GM20431 (cell line): Measurements from ENCODE around the gene UPK1B.

Experiments
- in situ Hi-C: fragments of 300-500 bp; cut with MseI, MboI; formaldehyde crosslinking; loops from one replicate; pipeline ENCODE4 v1.15.0; 2020; ENCODE audit warnings: low sequenced_read_pairs; ENCODE audit not compliant: unreplicated experiment

The UPK1B gene

DNA sequence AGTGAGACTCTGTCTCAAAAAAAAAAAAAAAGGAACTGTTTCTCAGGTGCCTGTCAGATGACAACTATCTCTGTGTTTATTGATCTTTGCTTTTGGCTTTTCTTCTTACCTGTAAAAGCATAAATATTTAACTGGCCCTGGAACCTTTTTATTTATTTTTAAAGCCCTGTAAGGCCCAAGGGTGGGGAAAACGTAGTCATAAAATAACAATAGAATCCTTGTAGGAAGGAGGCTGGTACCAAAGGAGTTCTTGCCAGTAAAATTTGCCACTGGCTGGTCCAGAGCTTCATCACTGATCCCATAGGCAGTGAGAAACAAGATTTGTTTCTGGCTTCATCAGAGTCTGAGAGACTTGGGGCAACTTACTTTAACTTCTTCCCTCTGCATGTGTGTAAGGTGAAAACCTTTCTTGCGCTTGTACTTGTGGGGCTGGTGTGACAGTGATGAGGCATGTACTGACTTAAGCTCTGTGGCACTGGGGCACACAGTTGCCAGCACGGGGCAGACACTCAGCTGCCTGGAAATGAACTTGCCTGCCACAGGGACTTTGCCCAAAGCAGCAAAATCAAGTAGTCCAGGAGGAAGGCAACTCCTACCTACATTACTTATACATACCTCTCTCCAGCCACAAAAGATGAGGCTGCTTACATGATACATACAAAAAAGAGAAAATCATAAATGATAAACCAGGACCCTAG lies 47.7 kb downstream of the UPK1B start:
- in situ Hi-C loops, result no loop called here

DNA sequence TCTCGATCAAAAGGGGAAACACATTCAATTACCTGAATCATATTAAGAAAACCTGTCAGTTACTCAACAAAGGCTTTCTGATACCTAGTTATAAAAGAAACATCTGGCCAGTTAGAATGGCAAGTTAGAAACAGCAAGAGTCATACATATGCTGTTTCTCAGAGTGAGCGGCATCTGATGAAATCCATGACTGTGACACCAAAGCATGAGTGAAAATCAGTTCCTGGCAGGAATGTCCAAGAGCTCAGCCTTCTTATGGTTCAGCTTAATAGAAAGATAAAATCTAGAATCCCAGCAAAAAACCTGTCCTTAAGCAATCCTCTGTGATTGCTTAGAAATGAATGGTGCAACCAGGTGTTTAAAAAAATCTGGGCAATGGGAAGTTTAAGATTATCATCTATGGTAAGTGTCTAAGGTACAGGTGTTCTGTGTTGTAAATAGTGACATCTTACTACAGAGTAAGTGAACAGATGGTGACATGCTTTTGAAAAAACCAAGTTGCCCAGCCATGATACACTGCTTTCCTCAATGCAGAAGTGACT lies 48.5 kb downstream of the UPK1B start:
- in situ Hi-C loops, result no loop called here

GRCh38 chr3:119222391-119222790 lies 49.0 kb downstream of the UPK1B start:
- in situ Hi-C loops, result no loop called here

DNA sequence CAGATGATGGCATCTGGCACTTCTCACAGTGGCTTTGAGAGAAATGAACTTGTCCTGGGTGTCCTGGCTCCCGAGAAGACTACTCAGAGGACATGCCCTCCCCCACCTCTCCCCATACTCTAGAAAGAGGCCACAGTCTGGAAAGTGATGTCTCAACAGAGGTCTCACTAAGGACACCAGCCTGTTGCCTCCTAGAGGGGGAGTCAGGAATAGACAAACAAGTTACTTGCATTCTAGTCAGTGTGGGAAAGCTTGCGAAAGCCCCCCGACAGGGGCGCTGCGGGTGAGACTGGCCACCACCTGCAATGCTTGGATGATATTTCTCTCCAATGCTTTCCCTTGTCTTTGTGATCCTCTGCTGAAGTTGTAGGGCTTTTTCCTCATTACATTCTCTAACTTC lies 50.1 kb downstream of the UPK1B start:
- in situ Hi-C loops, result no loop called here

- in situ Hi-C loops, result loop anchor here (25.0 kb wide), 1 partner anchor 338 kb away; no protein-coding TSS in a partner anchor
Observed at GRCh38 chr3:119225121-119225520, 51.7 kb downstream of the UPK1B start.

- in situ Hi-C loops, result loop anchor here (25.0 kb wide), 1 partner anchor 340 kb away; no protein-coding TSS in a partner anchor
Observed at GRCh38 chr3:119227070-119227850, 53.9 kb downstream of the UPK1B start.

GRCh38 chr3:119228373-119229145 lies 55.2 kb downstream of the UPK1B start:
- in situ Hi-C loops, result loop anchor here (25.0 kb wide), 1 partner anchor 341 kb away; no protein-coding TSS in a partner anchor

DNA sequence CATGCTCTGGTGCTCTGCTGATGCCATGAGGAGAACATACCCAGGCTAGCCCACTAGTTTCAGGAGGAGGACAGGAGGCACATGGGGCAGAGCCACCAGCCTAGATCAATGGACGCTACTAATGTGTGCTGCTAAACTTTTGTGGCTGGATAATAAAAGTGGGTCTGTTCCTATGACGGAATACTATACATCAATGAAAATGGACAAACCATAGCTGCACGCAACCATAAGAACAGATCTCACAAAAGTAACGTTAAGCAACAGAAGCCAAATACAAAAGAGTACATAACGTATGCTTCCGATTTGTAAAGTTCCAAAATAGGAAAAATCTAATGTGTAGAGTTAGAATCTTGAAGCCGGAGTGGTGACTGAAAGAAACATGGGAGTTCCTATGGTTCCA lies 55.8 kb downstream of the UPK1B start:
- in situ Hi-C loops, result loop anchor here (25.0 kb wide), 1 partner anchor 342 kb away; no protein-coding TSS in a partner anchor

GRCh38 chr3:119230071-119230470 lies 56.7 kb downstream of the UPK1B start:
- in situ Hi-C loops, result loop anchor here (25.0 kb wide), 1 partner anchor 343 kb away; no protein-coding TSS in a partner anchor

GRCh38 chr3:119230745-119231144 lies 57.3 kb downstream of the UPK1B start:
- in situ Hi-C loops, result loop anchor here (25.0 kb wide), 1 partner anchor 343 kb away; no protein-coding TSS in a partner anchor

DNA sequence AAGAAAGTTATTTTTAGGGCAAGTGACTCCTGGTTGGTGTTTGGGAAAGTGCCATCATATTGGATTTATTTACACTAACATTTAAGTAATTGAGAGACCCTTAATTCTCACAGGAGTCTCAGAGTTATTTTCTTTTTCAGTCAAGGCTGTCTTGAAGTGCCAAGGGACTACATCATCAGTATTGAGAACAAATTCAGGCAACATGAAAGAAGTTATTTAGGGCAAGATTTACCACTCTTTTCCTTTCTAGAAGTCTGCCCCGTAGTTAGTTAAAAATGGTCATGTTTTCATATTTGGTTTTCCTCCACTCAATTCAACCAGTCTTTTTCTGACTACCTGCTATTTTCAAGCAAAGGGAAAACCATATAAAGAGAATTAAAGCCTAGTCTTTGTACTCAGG lies 61.2 kb downstream of the UPK1B start:
- in situ Hi-C loops, result loop anchor here (25.0 kb wide), 1 partner anchor 347 kb away; no protein-coding TSS in a partner anchor

DNA sequence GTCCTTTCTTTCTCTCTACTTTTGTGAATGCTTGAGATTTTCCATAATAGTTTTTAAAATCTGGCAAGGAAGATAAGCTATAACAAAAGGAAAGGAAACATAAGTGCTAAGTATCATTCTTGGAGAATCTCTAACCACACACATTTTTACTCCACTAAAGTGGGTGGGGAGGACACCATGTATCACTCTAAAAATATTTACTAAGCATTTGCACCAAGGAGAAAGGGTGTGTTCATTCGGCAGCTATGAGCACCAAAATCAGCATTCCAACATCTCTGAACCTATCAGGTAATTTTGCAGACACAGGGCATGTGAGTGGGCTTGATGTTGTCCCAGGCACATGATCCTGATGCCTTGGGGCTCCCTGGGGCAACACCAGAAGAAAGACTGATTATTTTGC lies 61.8 kb downstream of the UPK1B start:
- in situ Hi-C loops, result loop anchor here (25.0 kb wide), 1 partner anchor 348 kb away; no protein-coding TSS in a partner anchor

DNA sequence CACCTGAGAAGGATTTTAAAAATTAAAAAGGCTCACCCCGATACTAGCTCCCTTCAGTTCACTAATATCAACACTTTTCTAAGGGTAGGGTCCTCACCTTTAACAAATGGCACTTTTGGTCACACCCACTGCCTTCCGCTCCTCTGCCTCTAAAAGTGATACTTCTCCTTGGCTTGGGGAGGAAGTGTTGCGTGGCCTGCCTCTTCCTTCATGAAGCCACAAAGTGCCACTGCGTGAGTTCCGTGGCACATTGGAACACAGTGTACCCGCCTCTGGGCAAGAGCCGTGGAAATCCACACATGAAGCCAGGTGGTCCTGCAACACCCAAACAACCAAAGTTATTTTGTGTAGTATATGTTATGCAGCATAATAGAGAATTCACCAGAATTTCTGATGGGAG lies 63.4 kb downstream of the UPK1B start:
- in situ Hi-C loops, result loop anchor here (25.0 kb wide), 1 partner anchor 349 kb away; no protein-coding TSS in a partner anchor

DNA sequence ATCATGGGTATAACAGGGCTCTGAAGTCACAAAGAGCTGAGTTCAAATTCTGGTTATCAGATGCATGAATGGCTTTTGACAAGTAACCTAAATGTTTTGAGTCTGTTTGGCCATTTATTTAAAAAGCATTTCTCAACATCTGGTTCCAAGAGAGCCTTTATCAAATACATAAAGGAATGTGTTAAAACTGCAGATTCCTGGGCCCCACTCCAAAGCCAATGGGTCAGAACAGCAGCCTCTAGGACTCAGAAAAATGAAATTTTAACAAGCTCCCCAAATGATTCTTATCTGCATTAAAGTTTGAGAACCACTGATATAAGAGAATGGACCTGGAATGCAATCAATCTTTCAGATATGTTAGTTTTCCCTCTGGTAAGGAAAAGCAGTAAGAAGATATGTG lies 63.9 kb downstream of the UPK1B start:
- in situ Hi-C loops, result loop anchor here (25.0 kb wide), 1 partner anchor 350 kb away; no protein-coding TSS in a partner anchor

- in situ Hi-C loops, result loop anchor here (25.0 kb wide), 1 partner anchor 351 kb away; no protein-coding TSS in a partner anchor
Observed at GRCh38 chr3:119238363-119238762, 65.0 kb downstream of the UPK1B start.

DNA sequence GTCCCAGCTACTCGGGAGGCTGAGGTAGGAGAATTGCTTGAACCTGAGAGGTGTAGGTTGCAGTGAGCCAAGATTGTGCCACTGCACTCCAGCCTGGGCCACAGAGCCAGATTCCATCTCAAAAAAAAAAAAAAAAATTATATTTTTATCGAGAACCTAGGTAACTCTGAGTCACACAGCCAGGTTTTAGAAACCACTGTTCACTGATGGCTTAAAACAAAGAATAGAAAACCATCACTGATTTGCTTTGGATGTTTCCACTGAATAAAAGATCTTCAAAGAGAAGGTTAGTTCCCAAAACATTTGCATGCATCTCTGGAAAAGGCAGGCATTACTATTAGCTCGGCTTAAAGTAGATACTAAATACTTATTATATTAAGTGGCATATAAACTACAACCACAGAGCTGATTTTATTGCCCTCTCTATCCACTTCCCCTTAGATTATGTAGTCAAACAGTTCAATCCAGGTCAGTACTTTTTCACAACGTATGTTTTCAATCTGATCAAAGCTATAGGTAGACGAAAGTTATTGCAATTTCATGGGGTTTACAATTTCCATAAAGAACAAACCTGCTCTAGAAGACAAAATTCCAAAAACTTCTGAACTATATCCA lies 65.9 kb downstream of the UPK1B start:
- in situ Hi-C loops, result loop anchor here (25.0 kb wide), 1 partner anchor 352 kb away; no protein-coding TSS in a partner anchor

GRCh38 chr3:119240101-119240590 lies 66.7 kb downstream of the UPK1B start:
- in situ Hi-C loops, result loop anchor here (10.0 to 25.0 kb wide), 2 partner anchors 95 to 353 kb away; partner anchors contain the start of gene TEX55

GRCh38 chr3:119240591-119241434 lies 67.4 kb downstream of the UPK1B start, which contains the start of gene B4GALT4:
Gene B4GALT4, minus strand, starts transcription at chr3:119240878. Its CDS starts 10,779 bp downstream, at chr3:119230099.
- in situ Hi-C loops, result loop anchor here (10.0 to 25.0 kb wide), 2 partner anchors 96 to 354 kb away; partner anchors contain the start of gene TEX55
